ENCODE data around the gene KCTD3. TPM values are rescaled to one million over a fixed set of nuclear protein-coding genes. Genes with fewer than 3 reads are reported as not detected.

Gene KCTD3
- total and polyA plus RNA-seq, 2 donors from 2014 or later: 20.3 to 41.6 TPM

DNA sequence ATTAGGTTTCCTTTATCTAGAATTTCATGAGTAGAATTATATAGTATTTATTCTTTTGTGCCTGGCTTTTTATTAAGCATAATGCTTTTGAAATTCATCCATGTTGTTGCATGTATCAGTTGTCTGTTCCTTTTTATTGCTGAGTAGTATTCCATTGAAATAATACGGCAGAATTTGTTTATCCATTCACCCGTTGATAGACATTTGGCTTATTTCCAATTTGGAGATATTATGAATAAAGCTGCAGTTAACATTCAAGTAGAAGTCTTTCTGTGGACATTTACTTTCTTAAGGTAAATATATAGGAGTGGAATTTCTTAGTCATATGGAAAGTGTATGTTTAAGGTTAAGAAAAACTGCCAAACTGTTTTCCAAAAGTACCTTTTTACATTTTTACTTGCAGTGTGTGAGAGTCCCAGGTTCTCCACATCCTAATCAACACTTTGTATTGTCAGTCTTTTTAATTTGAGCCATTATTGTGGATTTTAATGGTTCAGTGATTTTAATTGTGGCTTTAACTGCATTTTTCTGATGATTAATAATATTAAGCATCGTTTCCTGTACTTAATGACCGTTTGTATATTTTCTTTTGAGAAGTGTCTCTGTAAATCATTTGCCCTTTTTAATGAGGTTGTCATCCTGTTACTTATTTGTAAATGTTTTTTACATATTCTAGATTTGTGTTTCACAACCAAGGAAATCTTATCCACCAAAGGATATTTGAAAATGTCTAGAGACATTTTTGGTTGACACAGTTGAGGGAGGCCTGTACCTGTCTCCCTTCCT lies 22.7 kb downstream of the KCTD3 start:
- DNase-seq (no peak), FAIRE-seq (no peak)
- Histone ChIP-seq H3K27ac (ENCODE audit: low read depth in 2 of 2, low read length in 2 of 2) (no peak overlapping the region), H3K36me3 (ENCODE audit: control insufficient read depth in 2 of 3, insufficient read depth in 3 of 3, low read length in 3 of 3) (peaks cover 0 to 8% (median 6%) of the 10 kb centered on the region in 3 donors), H3K27me3 (ENCODE audit: control insufficient read depth, insufficient read depth, low read length) (no peaks in the 10 kb centered on the region), H3K4me3 (ENCODE audit: low read length in 3 of 3) (no peak overlapping the region), H3K9ac (ENCODE audit: low read length in 3 of 3) (no peak overlapping the region), H3K4me1 (ENCODE audit: control insufficient read depth in 2 of 3, insufficient read depth in 2 of 3, low read depth in 1 of 3, low read length in 3 of 3) (no peaks in the 10 kb centered on the region), H3K9me3 (ENCODE audit: control insufficient read depth in 2 of 3, insufficient read depth in 1 of 3, low read length in 3 of 3) (no peaks in the 10 kb centered on the region)
- intact Hi-C loops (cut with DNase I): no loop called here
- TF ChIP-seq, protein P1, sequence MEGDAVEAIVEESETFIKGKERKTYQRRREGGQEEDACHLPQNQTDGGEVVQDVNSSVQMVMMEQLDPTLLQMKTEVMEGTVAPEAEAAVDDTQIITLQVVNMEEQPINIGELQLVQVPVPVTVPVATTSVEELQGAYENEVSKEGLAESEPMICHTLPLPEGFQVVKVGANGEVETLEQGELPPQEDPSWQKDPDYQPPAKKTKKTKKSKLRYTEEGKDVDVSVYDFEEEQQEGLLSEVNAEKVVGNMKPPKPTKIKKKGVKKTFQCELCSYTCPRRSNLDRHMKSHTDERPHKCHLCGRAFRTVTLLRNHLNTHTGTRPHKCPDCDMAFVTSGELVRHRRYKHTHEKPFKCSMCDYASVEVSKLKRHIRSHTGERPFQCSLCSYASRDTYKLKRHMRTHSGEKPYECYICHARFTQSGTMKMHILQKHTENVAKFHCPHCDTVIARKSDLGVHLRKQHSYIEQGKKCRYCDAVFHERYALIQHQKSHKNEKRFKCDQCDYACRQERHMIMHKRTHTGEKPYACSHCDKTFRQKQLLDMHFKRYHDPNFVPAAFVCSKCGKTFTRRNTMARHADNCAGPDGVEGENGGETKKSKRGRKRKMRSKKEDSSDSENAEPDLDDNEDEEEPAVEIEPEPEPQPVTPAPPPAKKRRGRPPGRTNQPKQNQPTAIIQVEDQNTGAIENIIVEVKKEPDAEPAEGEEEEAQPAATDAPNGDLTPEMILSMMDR (IDR thresholded peaks at IDR 0.05; ENCODE audit: borderline replicate concordance, extremely low read depth, insufficient read depth): no peak

DNA sequence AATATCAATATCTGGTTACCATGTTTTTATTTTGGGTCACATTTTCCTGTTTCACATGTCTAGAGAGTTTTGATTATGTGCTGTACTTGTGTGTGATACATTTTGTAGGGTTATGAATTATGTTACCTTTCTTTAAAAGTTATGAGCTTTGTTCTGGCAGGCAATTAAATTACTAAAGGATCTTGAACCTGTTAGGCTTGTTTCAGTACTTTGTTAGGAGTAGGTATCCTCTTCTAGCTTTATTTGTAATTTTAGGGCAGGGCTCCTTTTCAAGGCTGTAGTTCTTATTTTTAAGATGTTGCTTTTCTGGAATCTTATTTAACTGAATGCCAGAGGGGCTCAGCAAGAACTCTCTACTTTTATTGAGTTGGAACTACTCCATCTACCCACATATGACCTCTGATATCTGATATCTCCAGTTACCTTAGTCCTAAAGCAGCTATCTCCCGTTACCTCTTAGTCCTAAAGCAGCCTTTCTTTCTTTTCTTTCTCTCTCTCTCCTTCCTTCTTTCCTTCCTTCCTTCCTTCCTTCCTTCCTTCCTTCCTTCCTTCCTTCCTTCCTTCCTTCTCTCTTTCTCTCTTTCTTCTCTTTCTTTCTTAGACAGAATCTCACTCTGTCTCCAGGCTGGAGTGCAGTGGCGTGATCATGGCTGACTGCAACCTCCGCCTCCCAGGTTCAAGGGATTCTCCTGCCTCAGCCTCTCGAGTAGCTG lies 23.8 kb downstream of the KCTD3 start:
- TF ChIP-seq, protein P1 (IDR thresholded peaks at IDR 0.05; ENCODE audit: borderline replicate concordance, extremely low read depth, insufficient read depth): no peak
- no peak overlapping the region for H3K9ac ChIP-seq (ENCODE audit: low read length in 3 of 3)
- FAIRE-seq (no peak), DNase-seq (no peak)
- intact Hi-C loops (cut with DNase I): no loop called here
- no peaks in the 10 kb centered on the region for H3K27me3 ChIP-seq (ENCODE audit: control insufficient read depth, insufficient read depth, low read length)
- H3K27ac ChIP-seq (ENCODE audit: low read depth in 2 of 2, low read length in 2 of 2): no peak overlapping the region
- H3K4me3 ChIP-seq (ENCODE audit: low read length in 3 of 3): no peak overlapping the region
- H3K36me3 ChIP-seq (ENCODE audit: control insufficient read depth in 2 of 3, insufficient read depth in 3 of 3, low read length in 3 of 3): peaks cover 2 to 8% (median 6%) of the 10 kb centered on the region in 3 donors
- no peaks in the 10 kb centered on the region for H3K9me3 ChIP-seq (ENCODE audit: control insufficient read depth in 2 of 3, insufficient read depth in 1 of 3, low read length in 3 of 3)
- H3K4me1 ChIP-seq (ENCODE audit: control insufficient read depth in 2 of 3, insufficient read depth in 2 of 3, low read depth in 1 of 3, low read length in 3 of 3): no peaks in the 10 kb centered on the region

DNA sequence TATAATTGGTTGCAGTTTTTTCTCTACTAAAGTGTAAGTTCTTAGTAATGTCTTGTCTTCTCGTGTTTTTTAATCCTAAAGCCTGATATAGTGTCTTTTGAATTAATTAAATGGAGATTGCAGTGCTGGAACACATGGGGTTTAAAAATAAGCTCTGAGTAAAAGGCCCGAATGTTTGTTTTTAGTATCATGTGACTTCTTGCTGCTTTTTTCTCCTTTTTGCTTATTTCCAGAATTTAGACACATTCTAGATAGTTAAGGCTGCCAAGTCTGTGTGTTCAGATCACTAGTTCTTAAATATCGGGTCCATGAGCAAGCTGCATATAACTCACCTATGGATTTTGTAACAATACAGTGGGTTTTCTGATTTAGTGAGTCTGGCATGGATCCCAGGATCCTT lies 27.5 kb downstream of the KCTD3 start:
- peaks cover 0 to 6% (median 0%) of the 10 kb centered on the region in 3 donors for H3K4me1 ChIP-seq (ENCODE audit: control insufficient read depth in 2 of 3, insufficient read depth in 2 of 3, low read depth in 1 of 3, low read length in 3 of 3)
- no peak overlapping the region for H3K9ac ChIP-seq (ENCODE audit: low read length in 3 of 3)
- DNase-seq (no peak), FAIRE-seq (no peak)
- H3K27ac ChIP-seq (ENCODE audit: low read depth in 2 of 2, low read length in 2 of 2): no peak overlapping the region
- TF ChIP-seq, protein P1 (IDR thresholded peaks at IDR 0.05; ENCODE audit: borderline replicate concordance, extremely low read depth, insufficient read depth): no peak
- no peaks in the 10 kb centered on the region for H3K9me3 ChIP-seq (ENCODE audit: control insufficient read depth in 2 of 3, insufficient read depth in 1 of 3, low read length in 3 of 3)
- H3K27me3 ChIP-seq (ENCODE audit: control insufficient read depth, insufficient read depth, low read length): no peaks in the 10 kb centered on the region
- H3K36me3 ChIP-seq (ENCODE audit: control insufficient read depth in 2 of 3, insufficient read depth in 3 of 3, low read length in 3 of 3): peaks cover 2 to 5% (median 5%) of the 10 kb centered on the region in 3 donors
- intact Hi-C loops (cut with DNase I): no loop called here
- no peak overlapping the region for H3K4me3 ChIP-seq (ENCODE audit: low read length in 3 of 3)

All from kidney (tissue), 14 donors.